ENCODE results near the gene ACTN2.

- TF ChIP-seq KLF16 (tag by site-specific recombination; IDR thresholded peaks at IDR 0.05) (no peak), CTCF (tag by site-specific recombination; IDR thresholded peaks at IDR 0.05) (no peak), PRDM4 (tag by site-specific recombination; IDR thresholded peaks at IDR 0.05) (no peak), ZBTB44 (tag by site-specific recombination; IDR thresholded peaks at IDR 0.05) (no peak), BCL11A (tag by site-specific recombination; IDR thresholded peaks at IDR 0.05; ENCODE audit: low read depth) (no peak), ZNF26 (tag by site-specific recombination; IDR thresholded peaks at IDR 0.05) (no peak)
Measured at GRCh38 chr1:236728752-236729151, 42.5 kb downstream of the ACTN2 start.
